Dedifferentiated amniotic fluid mesenchymal stem cell (primary cell): ENCODE measurements around the gene PTPRC.
"Not testable (repeated sequence)": the region's sequence is repeated elsewhere in the genome, so short reads cannot be mapped to it uniquely, and the experiment has no call there.

ENCODE experiments used
- DNase-seq: peaks from one replicate; pipeline ENCODE4 v3.0.0-alpha.2; 2016; ENCODE audit errors: extremely low spot score

Gene PTPRC

DNA sequence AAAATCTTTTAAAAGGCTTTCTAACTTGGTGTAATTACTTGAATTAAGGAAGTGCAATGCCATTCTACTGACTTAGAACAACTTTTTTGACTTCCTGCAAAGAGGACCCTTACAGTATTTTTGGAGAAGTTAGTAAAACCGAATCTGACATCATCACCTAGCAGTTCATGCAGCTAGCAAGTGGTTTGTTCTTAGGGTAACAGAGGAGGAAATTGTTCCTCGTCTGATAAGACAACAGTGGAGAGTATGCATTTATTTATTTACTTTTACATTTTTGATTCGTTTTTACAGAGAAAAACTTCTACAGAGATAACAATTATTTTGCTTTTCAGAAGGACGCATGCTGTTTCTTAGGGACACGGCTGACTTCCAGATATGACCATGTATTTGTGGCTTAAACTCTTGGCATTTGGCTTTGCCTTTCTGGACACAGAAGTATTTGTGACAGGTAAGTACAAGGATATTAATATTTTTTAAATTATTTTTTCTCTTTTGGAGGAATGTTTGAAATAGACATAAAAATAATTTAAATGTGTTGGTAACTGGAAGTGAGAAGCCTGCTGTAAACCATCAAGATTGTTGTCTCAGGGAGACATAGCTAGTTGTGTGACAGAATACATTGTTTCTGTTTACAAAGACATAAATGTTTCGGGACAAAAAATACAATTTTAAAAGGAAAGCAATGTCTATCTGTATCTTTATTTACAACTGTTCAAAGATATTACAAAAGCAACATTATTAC lies at the start of gene PTPRC:
TSS of gene PTPRC (plus strand) at position 147 of the 742 bp plus-strand sequence. CDS start at position 376, 229 bp downstream.
- no peak for DNase-seq

- no peak for DNase-seq
Observed at GRCh38 chr1:198590454-198590853, 48.4 kb upstream of the PTPRC start.

DNA sequence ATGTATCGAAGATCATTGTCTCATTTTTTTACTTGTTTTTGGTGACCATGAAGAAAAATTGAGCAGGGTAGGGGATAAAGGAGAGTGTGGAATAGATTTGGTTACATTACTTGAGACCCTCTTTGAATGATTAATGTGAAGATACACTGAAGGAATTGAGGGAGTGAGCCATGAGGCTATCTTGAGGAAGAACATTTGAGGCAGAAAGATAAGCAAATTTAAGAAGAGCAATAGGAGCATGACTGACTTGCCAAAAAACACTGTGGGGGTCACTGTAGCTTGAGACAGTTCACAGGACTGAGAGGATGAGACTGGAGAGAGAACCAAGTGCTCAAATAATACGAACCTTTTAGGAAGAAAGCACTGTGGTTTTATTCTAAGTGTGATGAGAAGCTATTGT lies 43.1 kb upstream of the PTPRC start:
- no peak for DNase-seq

GRCh38 chr1:198597690-198598430 lies 41.0 kb upstream of the PTPRC start:
- no peak for DNase-seq

- no peak for DNase-seq
Observed at GRCh38 chr1:198598796-198599321, 40.0 kb upstream of the PTPRC start.

DNA sequence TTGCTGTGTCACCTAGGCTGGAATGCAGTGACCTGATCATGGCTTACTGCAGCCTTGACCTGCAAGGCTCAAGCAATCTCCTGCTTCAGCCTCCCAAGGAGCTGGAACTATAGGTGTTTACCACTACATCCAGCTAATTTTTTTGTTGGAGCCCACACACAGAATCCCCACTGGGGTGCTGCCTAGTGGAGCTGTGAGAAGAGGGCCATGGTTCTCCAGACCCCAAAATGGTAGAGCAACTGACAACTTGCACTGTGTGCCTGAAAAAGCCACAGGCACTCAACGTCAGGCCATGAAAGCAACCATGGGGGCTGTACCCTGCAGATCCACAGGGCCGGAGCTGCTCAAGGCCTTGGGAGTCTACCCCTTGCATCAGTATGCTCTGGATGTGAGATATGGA lies 39.1 kb upstream of the PTPRC start:
- DNase-seq = no peak

DNA sequence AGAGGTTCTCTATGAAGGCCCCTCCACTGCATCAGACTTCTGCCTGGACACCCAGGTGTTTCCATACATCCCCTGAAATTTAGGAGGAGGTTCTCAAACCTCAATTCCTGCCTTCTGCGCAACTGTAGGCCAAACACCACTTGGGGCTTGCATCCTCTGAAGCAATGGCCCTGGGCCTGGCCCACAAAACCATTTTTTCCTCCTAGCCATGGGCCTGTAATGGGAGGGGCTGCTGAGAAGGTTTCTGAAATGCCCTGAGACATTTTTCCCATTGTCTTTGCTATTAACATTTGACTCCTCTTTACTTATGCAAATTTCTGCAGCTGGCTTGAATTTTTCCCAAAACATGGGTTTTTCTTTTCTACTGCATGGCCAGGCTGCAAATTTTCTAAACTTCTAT lies 37.9 kb upstream of the PTPRC start:
- DNase-seq = no peak

- not testable (repeated sequence) for DNase-seq
Observed at GRCh38 chr1:198601310-198601709, 37.5 kb upstream of the PTPRC start.

DNA sequence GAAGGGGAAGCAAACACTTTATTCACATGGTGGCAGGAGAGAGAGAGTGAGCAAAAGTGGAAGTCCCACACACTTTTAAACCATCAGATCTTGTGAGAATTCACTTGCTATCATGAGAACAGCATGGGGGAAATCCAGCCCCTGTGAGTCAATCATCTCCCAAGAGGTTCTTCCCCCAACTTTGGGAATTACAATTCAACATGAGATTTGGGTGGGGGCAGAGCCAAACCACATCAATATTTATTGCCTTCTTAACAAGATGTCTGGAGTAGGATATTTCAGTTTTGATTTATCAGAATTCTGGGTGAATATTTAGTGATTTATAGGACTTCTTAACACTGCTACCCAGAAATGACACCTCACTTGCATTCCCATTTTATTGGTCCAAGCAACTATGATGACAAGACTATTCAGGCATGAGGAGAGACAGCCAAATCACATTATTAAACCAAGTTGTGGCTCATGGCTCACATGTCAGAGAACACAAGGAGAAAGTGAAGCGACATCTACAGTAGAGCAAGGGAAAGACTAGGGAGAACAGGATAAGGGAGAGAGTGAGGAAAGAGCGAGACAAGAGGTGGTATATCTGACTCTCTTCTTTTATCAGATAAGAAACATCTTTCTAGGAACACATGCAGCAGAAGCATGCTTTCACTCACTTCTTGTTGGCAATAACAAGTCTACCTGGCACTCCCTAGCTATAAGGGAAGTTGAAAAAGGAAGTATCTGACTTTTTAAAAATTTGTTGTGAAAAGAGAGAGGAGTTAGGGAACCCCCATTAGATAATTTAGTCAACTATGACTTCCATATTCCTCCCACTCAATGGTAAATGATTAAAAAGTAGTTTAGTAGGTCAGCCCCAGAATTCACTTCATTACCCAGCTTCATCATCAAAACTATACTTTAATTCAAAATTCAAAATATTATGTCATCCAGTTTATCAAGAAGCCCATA lies 36.6 kb upstream of the PTPRC start:
- DNase-seq = no peak

- DNase-seq = no peak
Observed at GRCh38 chr1:198604975-198605374, 33.9 kb upstream of the PTPRC start.

DNA sequence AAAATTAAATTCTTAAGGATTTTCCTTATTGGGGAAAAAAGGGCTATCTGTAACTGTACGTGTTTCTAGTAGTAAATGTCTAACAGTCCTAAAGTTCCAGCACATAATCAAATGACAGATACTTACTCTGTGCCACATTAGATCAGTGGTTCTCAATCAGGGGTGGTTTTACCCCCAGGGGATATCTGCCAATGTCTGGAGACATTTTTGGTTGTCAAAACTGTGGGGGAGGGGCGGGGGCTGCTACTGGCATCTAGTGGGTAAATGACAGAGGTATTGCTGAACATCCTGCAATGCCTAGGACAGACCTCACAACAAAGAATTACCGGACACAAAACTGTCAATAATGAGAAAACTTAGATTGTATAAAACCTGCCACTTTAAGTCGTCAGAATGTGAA lies 33.4 kb upstream of the PTPRC start:
- no peak for DNase-seq

GRCh38 chr1:198606020-198606438 lies 32.8 kb upstream of the PTPRC start:
- no peak for DNase-seq

DNA sequence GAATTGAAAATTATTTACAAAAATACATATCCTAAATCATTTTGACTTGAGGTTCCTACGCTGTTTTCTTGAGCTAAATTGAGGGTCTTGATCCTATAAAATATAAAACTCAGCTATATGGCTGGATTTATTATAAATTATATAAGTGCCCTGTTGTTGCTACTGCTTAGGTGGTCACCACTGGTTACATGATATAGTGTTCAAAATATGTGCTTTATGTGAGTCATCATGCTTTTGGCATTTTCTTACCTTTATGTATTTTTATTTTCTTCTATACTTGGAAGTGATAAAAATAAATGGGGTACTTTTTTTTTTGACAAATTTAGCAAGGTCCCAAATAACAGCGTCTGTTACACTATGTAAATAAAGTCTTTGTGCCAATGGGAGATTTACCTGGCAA lies 31.1 kb upstream of the PTPRC start:
- DNase-seq = no peak

GRCh38 chr1:198610362-198610761 lies 28.5 kb upstream of the PTPRC start:
- DNase-seq = no peak

DNA sequence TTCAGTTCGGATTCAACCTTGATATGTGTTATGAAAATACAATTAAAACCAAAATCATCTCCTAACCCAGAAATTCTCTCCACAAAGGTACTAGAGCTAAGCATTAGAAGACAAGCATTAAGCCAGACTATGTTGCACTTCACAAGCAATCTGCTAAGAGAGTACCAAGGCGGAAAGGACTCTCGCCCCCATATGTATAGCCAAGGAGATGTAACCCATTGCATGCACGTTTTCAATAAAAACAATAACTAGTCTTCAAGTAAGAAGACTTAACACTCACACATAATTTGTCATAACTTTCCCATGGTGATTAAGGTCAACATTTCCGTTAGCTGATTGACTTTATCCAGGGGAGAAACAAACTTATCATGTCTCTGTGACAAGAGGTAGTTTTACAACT lies 27.6 kb upstream of the PTPRC start:
- no peak for DNase-seq

- DNase-seq = no peak
Observed at GRCh38 chr1:198612471-198613260, 26.2 kb upstream of the PTPRC start.

GRCh38 chr1:198617406-198617805 lies 21.4 kb upstream of the PTPRC start:
- DNase-seq = no peak

DNA sequence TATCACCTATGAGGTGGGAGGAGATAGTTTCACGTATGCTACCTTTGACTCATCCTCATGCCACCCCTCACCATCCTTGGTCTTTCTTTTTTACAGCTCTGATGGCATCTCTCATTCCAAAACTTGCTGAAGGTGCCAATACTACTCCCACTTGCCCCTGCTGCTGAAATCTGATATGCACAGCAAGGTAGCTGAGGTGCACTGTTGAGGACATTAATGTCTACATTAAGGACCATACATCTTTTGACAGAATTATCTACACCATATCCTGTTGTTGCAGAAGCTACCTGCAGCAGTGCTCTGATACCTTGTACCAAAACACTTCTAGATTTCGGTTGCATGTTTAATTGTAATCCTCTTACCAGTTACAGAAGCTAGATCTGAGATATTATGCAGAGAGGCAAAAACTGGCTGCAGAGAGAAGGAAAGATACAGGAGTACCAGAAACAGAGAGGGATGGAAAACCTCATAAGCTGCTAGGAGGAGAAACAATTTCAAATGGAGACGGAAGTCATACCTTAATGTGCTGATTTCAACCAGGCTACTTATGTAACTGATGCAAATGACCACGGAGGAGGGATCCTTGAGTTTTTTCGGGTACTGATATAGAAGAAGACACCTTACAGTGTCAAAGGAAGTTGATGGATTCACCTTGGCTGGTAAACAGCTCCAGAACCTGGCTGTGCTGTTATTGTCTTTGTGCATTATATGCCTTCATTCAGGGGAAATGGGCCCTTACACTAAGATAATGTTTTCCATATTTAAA lies 19.3 kb upstream of the PTPRC start:
- no peak for DNase-seq

DNA sequence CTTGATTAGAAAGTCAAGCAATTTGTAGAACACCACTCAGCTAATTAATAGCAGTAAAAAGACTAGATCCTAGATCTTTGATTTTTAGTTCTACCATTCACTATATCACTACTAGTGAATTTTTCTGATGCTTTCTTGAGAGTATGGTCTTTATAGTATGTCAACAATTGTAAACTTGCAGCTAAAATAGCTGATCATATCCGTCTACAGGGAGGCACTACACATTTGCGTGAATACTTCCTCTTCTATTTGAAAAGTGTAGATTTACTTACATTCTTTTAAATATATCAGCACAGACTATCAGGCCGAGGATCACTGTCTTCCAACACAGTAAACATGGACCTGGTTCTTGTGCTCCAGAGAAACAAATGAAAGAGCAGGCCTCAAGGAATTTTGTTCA lies 18.6 kb upstream of the PTPRC start:
- DNase-seq = no peak
